OCI-M2 (cell line): Measurements from ENCODE around the gene TMA7.
"Not testable (repeated sequence)": the region's sequence is repeated elsewhere in the genome, so short reads cannot be mapped to it uniquely, and the experiment has no call there.

ENCODE experiments used
- DNase-seq: peaks from one replicate; lab custom pipeline; 2025; ENCODE audit not compliant: unreplicated experiment; lab: John Stamatoyannopoulos, UW

TMA7 gene

GRCh38 chr3:48439820-48440589 is at the start of gene TMA7, which contains the start of gene CCDC51:
Gene TMA7, plus strand, starts transcription at chr3:48440257. Its CDS starts 40 bp downstream, at chr3:48440297.
Gene CCDC51, minus strand, starts transcription at chr3:48440119. Its CDS starts 4,991 bp downstream, at chr3:48435128.
- peak; percentile 82 for DNase-seq

GRCh38 chr3:48394391-48394790 is 45.7 kb upstream of the TMA7 start:
- no peak for DNase-seq

GRCh38 chr3:48395714-48396113 is 44.3 kb upstream of the TMA7 start:
- DNase-seq = no peak

DNA sequence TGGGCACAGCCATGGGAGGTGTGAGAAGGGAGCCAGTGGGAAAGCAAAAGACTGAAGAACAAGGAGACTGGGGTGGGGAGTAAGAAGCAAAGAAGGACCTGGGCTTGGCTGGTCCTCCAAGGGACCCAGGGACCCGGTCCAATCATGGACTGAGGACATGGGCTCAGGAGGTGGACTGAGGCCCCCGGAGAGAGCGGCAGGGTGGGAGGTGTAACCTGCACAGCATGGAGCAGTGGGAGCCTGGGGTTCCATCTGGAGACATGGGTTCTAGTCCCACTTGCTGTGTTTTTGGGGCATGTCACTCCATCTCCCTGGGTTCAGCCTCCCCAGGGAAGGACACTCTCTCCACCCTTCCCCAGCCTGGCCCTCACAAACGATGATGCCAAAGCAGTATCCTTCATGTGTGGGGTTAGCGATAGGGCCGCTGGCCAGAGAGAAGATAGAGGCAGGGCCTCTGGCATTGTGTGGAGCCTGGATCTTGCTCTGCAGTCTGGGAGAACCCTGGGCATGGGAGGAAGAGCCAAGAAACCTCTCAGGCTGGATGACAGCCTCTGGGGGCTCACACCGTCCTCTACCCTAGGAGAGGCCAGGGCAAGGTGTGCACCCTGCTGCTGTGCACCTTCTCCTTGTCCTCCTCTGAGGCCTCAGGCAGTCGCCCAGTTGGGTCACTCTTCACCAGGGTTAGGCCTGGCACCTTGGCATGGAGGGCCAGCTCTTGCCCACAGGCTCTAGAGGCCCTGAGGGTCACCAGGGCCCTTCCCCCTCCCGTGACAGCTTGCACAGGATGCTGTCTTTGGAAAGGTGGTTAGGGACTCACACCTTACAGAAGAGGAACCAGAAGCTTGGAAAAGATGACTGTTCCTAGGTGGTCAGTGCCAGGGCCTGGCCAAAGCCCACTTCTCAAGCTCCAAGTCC is 42.0 kb upstream of the TMA7 start:
- no peak for DNase-seq

DNA sequence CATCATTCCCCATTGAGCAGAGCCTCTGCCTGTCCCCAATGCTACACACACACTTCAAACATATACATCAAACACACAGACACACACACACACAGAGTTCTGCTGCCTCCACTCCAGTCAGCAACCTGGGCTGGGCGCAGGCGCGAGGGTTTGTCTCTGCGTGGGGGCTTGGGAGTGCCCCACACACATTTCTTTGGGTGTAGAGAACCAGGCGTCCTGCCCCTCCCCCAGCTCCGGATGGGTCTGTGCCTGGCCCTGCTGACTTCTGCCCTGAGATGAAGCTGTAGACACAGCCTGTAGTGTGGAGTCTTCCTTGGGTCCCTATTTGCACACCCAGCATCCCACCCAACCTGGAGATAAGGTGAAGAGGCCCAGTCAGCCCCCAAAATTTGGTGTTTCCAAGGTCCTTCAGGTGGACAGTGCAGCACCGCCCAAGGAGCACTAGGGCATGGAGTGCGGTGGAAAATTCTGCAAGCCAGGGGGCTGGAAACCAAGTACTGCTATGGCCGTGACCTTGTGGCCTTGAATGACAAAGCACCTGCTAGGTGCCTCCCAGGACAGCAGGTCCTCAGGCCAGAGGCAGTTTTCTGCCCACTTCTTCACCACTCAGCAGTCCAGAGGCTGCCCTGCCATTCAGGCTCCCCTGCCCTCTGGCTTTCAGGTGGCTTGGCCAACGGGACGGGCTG is 41.2 kb upstream of the TMA7 start:
- no peak for DNase-seq

- DNase-seq = no peak
These were observed 40.5 kb upstream of the TMA7 start for GRCh38 chr3:48399387-48400172.

- no peak for DNase-seq
These were observed 39.1 kb upstream of the TMA7 start for GRCh38 chr3:48400824-48401433.

DNA sequence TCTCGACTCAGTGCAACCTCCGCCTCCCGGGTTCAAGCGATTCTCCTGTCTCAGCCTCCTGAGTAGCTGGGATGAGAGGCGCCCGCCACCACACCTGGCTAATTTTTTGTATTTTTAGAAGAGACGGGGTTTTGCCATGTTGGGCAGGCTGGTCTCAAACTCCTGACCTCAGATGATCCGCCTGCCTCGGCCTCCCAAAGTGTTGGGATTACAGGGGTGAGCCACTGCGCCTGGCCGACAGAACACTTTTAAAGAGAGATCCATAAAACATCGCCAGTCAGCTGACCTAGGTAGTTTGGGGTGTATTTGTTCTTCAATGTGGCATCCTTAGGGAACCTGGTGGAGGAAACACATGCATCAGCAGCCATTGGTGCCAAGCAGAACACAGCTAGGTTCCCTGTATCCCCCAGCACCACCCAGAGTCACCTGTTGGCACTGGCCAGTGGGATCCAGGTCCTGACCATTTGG is 38.6 kb upstream of the TMA7 start:
- not testable (repeated sequence) for DNase-seq

DNA sequence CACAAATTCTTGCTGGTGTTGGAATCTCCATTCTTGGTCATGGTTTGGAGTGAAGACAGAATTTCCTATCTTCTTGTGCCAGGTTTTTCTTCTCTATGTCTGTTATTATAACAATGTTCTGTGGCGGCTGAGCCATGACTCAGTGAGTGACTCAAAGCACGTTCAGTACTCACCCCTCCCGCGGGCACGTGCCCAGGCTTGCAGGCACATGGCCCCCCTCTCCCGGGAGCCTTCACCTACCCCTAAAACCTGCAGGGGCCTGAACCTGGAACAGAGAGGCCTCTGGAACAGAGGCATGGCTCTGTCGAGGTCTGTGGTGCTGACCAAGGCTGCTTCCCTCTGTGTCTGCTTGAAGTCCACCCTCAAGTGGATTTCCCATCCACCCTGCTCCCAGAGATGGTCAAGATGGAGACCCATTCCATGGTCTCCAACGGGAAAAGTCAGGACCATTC is 37.8 kb upstream of the TMA7 start:
- no peak for DNase-seq

- DNase-seq = no peak
These were observed 37.1 kb upstream of the TMA7 start for GRCh38 chr3:48402907-48403306.

DNA sequence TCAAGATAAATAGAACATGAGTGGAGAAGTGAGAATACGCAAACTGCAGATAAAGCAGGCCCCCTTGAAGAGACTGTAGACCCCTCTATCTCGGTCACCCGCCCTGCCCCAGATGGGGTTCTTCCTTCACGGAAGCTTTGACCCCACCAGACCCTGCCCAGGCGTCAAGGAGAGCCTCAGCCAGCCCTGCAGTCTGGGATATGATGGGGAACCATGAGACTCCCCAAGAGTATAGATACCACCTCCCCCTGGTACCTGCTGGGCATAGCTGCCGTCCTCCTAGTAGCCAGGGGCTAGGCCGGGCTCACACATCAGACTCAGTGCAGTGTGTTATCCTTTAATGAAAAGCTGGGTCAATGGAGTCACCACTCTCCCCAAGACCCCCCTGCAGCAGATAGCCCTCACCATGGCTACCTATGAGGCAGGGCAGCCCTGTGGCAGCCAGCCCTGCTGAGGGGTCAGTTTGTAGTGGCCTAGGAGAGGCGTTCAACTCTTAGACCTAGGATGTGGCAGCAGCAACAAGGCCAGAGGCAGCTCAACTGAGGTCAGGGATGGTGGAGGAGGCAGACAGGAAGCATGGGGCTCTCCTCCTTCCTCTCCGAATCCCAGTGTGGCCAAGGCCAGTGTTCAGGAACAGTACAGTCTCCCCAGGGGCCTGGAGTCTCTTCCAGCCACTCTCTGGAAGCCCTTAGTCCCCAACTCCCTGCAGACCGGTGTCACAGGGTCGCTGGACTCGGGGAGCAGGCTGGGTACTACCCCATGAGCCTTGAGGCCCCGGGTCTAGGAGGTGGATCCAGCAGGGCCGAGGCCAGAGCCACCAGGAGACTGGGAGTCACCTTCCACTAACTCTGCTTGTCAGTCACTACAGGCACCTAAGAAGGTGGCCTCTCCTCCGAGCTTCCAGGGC is 36.3 kb upstream of the TMA7 start:
- DNase-seq = no peak

DNA sequence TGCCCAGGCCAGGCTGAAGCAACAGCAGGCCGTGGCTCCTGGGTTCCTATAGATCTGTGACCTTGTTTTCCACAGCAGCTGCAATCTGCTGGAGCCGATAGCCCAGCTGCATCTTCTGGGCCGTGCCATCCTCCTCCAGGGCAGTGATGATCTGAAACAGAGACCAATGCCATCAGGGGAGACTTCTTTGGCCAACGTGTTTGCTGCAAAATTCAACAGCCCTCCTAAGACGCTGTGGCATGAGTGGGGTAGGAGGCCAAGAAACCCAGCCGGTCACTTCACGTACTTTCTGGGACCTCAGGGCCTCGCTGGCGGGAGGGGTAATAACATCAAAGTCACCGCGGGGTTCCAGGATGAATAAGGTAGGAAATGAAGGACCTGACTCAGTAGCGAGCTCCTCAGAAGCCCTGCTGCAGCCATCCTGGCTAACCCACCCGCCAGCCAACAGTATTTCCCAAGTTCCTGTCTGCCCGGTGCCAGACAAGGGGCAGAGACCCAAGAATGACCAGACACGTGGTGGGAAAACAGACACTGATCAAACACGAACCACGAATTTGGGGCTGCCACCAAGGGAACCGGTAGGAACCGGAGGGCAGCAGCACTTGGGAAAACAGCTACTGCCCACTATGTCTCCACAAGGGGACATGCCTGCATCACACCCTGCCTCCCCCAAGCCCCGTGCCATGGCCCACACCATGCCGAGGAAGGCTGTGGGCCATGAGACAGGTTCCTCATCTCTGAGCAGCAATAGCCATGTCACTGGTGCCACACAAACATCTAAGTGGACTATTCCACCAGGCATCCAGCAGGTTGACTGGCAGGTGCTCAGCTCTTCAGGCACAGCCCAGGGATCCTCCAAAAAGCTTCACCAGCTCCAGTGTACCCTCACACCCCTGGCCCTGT is 35.4 kb upstream of the TMA7 start:
- DNase-seq = no peak

- no peak for DNase-seq
These were observed 34.6 kb upstream of the TMA7 start for GRCh38 chr3:48405343-48405881.

DNA sequence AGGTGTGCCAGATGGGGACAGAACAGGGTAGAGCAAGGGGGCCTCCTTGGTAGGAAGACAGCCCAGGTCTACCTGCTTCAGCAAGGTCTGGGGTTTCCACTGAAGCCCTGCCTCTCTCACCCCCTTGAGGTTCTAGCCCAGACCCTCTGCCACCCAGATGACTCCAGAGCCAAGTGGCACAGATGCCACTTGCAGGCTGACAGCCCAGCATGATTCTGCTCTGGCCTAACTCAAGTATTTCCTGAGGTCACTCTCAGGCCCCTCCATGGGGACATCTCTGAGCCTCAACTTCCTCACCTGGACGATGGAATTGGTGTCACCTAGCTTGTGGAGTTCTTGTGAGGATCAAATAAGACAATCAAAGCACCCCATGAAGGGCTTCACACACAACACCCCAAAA is 34.1 kb upstream of the TMA7 start:
- no peak for DNase-seq

DNA sequence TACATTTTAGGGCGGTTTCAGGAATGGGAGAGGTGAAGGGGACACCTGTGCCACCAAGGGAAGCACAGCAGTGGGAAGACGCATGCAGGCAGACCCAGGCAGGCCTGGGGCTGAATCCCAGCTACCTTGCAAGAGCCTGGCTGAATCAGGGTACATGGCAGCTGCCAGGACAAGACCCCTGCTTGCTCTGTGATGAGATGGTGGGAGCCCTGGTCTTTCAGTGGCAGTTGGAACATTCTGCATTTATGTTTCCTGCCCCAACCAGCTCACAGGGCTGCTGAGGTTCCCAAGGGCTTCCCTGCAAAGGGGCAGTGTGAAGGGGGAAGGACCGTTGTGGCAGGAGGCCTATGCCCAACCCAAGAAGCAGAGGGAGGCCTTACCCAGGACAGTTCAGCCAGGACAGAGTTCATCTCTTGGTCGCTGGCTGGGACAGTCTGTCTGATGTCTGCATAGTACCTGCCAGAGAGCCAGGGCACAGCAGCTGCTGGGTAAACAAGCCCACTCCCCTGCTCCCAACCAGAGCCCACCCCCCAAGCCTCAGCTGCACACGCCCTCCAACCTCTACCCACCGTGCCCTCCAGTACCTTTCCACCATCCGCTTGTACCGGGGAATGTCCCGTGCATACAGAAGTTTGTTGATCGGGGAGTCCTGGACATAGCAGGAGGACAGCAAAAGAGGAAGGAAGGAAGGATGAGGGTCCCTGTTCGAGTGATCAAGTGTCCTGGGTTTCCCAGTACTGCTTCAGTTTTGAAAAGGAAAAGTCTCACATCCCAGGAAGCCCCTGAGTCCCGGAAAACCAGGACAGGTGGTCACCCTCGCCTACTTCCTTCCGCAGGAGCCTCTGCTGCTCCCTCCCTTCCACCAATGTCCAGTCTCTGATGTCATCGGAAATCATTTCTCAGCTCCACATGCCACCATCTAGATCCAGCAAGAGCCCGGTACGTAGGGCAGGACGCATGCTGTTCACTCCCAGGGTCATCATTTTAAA is 33.3 kb upstream of the TMA7 start:
- no peak for DNase-seq

GRCh38 chr3:48407542-48408099 is 32.4 kb upstream of the TMA7 start:
- no peak for DNase-seq
